A172 (cell line): ENCODE measurements around the gene MAGI2. TPM values are rescaled to one million over a fixed set of nuclear protein-coding genes. Genes with fewer than 3 reads are reported as not detected.

Experiments used
- DNase-seq: peaks from one replicate; pipeline ENCODE4 v3.0.0-alpha.2; 2015; ENCODE audit warnings: low spot score
- total RNA-seq: library from RNA; depleted of rRNA; stranded (reverse); fragments of >200 nt; shearing (Covaris generic); gene quantifications from 2 replicates; pipeline ENCODE4 v1.2.3, GENCODE V29; 2014

Gene MAGI2
- total RNA-seq, 1 experiment from 2014 or later, result 1.5 TPM

DNA sequence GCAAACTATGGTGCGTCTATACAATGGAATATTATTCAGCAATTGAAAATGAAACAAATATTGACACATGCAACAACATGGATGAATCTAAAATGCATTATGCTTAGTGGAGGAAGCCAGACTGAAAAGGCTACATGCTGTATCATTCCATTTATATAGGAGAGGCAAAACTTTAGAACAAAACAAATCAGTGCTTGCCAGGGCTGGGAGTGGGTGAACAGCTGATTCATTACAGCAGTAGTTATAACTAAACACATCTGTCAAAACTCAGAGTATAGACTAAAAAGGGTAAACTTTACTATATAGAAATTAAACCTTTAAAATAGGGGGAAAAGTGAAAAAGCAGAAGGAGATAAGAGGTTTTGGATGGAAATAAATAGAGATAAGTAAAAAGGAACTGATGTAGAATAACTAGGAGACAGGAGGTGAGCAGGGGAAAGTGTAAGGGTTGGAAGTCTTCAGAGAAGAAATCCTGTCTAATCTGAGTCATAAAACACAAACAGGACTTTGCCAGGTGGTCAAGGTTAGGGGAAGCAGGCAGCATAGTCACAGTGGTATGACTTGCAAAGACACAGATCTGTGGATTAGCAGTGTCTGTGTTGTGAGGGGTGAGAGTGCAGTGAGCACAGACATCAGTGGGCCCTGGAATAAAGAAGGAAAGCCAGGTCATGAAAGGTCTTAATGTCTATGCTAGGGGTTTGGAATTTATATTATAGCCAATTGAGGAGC, 1305.1 kb downstream of the MAGI2 start:
- DNase-seq, result no peak

DNA sequence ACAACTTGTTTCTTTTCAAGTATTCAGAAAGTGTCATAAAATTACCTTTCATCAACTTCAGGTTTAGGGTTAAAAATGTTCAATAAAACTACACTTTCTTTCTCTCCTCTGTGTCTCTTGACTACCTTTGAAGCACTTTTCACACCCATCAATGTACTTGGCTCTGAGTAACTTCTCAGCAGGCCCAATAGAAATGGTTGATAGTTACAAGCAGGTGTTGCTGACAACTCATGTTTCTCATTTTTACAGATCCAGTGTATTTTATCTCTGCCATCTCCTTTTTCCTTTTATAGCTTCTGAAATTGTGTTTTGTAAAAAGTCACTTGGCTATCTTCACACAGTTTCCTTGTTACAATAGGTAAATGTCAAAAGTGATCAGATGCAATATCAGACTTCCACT, 1306.9 kb downstream of the MAGI2 start:
- DNase-seq, result no peak

DNA sequence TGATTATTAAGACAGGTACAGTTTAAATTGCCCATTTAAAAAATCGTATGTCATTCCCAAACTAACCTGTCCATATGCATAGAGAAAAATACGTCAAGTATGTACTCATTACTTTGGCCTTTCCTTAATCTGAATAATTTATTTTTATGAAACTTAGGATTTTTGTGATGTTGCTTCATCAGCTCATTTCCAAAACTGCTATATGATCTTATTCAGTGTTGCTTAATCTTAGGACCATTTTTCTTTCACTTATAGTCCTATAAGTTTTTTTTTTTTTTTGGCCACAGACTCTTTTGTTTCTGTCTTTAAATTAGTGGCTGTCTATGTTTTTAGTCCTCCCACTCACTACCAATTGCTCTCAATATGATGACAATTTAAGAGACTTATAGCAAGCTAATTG, 1309.8 kb downstream of the MAGI2 start:
- DNase-seq, result no peak

DNA sequence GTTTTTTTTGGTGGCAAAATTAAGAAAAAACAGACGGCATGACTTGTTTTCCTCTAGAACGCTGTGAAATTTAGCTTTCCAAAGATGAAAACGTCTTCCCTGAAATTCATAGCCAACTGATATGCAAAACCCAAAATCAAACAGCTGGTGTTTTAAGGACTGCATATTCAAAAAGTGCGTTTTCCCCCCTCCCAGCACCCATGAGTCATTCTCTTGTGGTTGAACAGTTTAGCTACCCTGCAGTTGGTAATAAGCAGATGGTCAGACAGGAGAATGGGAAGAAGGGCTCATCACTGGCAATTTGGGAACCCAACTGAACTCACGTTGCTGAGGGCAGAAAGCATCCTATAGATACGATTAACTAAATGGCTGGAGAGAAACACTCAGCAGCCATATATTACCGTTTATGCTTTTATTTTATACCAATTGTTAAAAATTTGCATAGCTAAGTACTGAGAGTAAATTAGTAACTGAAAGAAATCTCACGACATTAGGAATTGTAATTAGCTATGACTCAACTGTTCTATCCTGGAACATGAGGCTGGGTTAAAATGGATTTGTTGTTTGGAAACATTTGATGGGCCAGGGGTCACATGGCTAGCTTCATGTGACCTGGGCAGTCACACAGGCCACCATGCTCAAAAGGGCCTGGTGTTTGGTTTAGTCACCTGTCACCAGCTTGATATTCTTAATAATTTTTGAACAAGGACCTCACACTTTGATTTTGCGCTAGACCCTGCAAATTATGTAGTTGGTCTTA, 1311.8 kb downstream of the MAGI2 start:
- peak; percentile 52 for DNase-seq

GRCh38 chr7:78140109-78140508, 1313.4 kb downstream of the MAGI2 start:
- no peak for DNase-seq

- DNase-seq, result peak; percentile 44
Observed at GRCh38 chr7:78139335-78139734, 1314.1 kb downstream of the MAGI2 start.

DNA sequence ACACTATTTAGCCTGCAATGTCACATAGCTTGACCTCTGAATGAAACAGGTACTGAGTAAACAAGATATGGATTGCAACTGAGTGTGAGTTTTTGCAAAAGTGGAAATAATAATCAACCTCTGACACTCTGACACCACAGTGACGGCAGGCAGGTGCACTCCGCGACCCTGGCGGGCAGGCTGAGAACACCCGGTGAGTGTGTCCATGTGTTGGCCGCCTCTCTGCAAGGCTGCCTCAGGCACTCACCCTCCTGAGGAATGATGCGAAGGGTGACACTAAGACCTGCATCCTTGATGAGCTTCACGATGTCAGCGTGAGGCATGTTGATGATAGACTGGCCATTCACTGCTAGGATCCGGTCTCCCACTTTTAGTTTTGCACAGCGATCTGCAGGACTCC, 1318.7 kb downstream of the MAGI2 start:
- no peak for DNase-seq

DNA sequence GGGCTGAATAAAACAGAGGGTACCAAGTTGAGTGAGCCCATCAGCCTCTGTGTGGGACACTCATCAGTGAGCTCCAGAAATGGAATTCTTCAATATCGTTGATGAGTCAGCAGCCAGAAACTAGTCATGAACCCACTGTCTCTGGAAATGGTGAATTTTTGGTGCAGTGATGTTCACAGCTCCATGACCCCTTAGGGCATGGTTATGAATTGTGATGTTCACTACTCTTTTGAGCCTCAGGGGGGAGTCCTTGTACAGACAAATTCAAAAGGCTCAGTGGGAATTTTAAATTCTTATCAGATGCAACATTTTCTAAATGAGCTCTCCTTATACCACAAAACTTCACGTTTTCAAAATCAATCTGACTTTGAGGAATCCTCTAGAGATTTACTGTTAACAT, 1319.2 kb downstream of the MAGI2 start:
- peak; percentile 50 for DNase-seq

GRCh38 chr7:78130446-78131215, 1322.8 kb downstream of the MAGI2 start:
- no peak for DNase-seq

GRCh38 chr7:78129865-78130264, 1323.6 kb downstream of the MAGI2 start:
- DNase-seq, result no peak

GRCh38 chr7:78127009-78127408, 1326.5 kb downstream of the MAGI2 start:
- DNase-seq, result no peak

DNA sequence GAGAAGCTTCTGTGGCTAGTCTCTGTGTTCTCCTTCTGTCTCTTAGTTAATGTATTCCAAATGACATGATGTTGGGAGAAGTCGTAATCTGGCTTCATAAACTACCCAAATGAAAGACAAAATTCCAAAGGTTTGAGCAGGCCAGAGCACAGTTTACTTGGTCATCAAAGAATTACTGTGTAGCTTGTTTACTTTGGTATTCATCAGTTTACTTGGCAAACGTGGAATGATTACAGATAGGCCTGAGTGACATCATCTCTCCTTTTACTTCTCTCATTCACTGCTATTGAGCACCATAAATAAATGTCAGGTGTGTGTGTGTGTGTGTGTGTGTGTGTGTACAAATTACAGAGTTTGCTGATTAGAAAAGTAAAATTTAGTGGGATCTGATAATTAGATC, 1327.6 kb downstream of the MAGI2 start:
- no peak for DNase-seq

GRCh38 chr7:78124216-78124615, 1329.3 kb downstream of the MAGI2 start:
- no peak for DNase-seq

GRCh38 chr7:78121888-78122287, 1331.6 kb downstream of the MAGI2 start:
- DNase-seq, result no peak

DNA sequence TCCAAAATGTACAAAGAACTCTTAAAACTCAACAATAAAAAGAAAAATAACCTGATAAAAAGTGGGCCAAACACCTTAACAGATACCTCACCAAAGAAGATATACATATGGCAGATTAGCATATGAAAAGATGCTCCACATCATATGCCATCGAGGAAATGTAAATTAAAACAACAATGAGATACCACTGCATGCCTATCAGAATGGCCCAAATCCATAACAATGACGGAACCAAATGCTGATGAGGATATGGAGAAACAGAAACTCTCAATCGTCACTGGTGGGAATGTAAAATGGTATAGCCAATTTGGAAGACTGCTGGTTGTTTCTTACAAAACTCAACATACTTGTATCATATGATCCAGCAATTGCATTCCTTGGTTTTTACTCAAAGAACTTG, 1335.0 kb downstream of the MAGI2 start:
- DNase-seq, result no peak

DNA sequence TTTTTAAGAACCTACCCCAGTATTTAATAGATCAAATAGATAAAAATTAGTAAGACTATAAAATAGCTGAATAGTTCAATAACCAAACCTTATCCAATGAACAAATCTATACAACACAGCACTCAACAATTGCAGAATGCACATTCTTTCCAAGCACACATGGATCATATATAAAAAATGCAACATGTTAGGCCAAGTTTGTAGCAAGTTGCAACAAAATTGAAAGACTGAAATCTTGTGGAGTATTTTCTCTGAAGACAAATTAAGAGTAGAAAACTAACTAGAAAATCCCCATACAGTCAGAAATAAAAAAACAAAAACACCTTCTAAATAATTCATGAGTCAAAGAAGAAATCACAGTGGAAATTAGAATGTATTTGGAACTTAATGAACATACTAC, 1337.6 kb downstream of the MAGI2 start:
- no peak for DNase-seq

DNA sequence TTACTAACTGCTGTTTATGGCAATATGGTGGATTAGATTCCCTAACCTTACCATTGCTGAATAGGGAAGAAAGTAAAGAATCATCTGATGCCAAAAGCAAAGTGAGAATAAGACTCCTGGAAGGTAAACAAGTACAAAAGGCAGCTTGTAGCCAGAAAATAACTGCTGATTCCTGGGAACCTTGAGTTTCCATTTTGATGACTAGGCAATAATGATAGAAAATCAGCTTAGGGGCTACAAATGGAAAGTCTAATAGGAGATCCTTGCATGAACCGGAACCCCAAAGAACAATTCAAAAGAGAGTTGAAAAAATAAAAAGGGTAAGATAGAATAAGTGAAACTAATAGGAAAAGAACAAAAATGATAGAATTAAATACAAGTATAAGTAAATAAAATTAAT, 1338.5 kb downstream of the MAGI2 start:
- no peak for DNase-seq

DNA sequence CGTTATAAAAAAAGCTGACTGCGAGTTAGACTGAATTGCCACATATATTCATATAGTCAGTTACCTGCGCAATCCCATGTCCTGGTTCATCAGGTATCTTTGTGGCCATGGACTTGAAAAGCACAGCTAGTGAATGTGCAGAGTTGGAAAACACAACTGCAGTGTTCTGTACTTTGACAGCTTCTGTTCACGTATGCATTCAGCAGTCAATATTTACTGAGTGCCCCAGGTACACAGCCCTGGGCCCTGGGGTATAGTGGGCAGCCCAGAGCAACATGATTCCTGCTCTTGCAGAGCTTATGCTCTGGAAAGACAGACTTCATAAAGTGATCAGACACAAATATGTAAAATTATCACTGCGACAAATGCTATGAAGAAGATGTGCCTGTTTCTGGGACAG, 1341.0 kb downstream of the MAGI2 start:
- no peak for DNase-seq

- no peak for DNase-seq
Observed at GRCh38 chr7:78111386-78111785, 1342.1 kb downstream of the MAGI2 start.

DNA sequence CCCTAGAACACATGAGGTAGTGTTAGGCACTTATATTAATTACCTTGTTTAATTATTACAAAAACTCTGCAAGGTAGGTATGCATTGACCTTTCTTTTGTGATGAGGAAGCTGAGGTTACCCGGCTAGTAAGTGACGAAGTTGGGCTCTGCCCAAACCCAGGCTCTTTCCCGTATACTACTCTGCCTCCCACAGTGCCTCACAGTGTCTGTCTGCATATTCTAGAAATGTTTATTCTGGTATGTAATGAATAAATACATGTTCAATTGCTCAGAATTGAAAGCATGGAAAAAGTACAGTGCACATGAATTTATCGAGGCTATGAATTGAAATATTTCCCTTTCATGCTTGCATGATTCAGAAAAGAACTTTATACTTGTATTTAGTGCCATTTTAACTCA, 1350.0 kb downstream of the MAGI2 start:
- DNase-seq, result no peak

GRCh38 chr7:78101076-78101475, 1352.4 kb downstream of the MAGI2 start:
- DNase-seq, result no peak

- DNase-seq, result peak; percentile 80
Observed at GRCh38 chr7:78099715-78100394, 1353.6 kb downstream of the MAGI2 start.
